Large intestine (tissue), 3 donors: ENCODE measurements around the gene GEMIN5. TPM values are rescaled to one million over a fixed set of nuclear protein-coding genes. Genes with fewer than 3 reads are reported as not detected.
"Not testable (repeated sequence)": the region's sequence is repeated elsewhere in the genome, so short reads cannot be mapped to it uniquely, and the experiment has no call there.

Source experiments
- DNase-seq, 2 donors: peaks; one replicate each; pipeline versions ENCODE4 v3.0.0 to v3.0.0-alpha.2; 2013
- H3K27ac ChIP-seq: one replicate; pipeline ENCODE4 v1.5.1; 2013; ENCODE audit warnings: low read length
- H3K27me3 ChIP-seq: 2 replicates; pipeline ENCODE4 v1.6.1; 2013; ENCODE audit warnings: low read length; ENCODE audit not compliant: control insufficient read depth, insufficient read depth
- H3K36me3 ChIP-seq: 2 replicates; pipeline ENCODE4 v1.6.1; 2013; ENCODE audit warnings: low read length; ENCODE audit not compliant: control insufficient read depth, insufficient read depth
- H3K4me1 ChIP-seq: one replicate; pipeline ENCODE4 v1.6.1; 2013; ENCODE audit warnings: low read length; ENCODE audit not compliant: control insufficient read depth, insufficient read depth
- H3K4me3 ChIP-seq: one replicate; pipeline ENCODE4 v1.5.1; 2013; ENCODE audit warnings: low read length
- H3K9me3 ChIP-seq: one replicate; pipeline ENCODE4 v1.6.1; 2013; ENCODE audit warnings: mild to moderate bottlenecking, low read depth, low read length, moderate library complexity; ENCODE audit not compliant: control insufficient read depth
- WGBS: methylation state at CpG from one replicate; pipeline ENCODE4 v1.1.5; 2013; ENCODE audit warnings: low lambda C conversion rate; ENCODE audit not compliant: insufficient coverage; 5-methylcytosine and 5-hydroxymethylcytosine counted together
- polyA plus RNA-seq: library from polyadenylated mRNA; unstranded; fragments of 120-200 nt; gene quantifications from one replicate; pipeline ENCODE4 v1.2.1, GENCODE V29; 2013

Gene GEMIN5
- polyA plus RNA-seq, 1 donor, result 12.7 TPM

- H3K36me3 ChIP-seq, result peaks cover 2% of the 10 kb centered on the region
- DNase-seq, result peak; percentile 93 to 96
- peaks cover 11% of the 10 kb centered on the region for H3K4me1 ChIP-seq
- peak within 1 kb of the TSS; percentile 80 for H3K4me3 ChIP-seq
- H3K9me3 ChIP-seq, result no peaks in the 10 kb centered on the region
- no CpG with 5 or more reads among the region's 40 CpGs for WGBS
- H3K27me3 ChIP-seq, result no peaks in the 10 kb centered on the region
- peak within 1 kb of the TSS; percentile 75 for H3K27ac ChIP-seq
Observed at GRCh38 chr5:154940772-154941620, 3.0 kb upstream of the GEMIN5 start, which contains the start of gene MRPL22. Gene MRPL22 (plus strand): TSS chr5:154941073. CDS start chr5:154941111, 38 bp downstream.

- Histone ChIP-seq H3K9me3 (no peaks in the 10 kb centered on the region), H3K27ac (peak overlapping the region; percentile 75), H3K36me3 (peaks cover 2% of the 10 kb centered on the region), H3K27me3 (no peaks in the 10 kb centered on the region), H3K4me1 (peaks cover 11% of the 10 kb centered on the region), H3K4me3 (peak overlapping the region; percentile 80)
- 72% methylated on average over 3 of the region's 9 CpGs for WGBS
- DNase-seq, result no peak
Observed at GRCh38 chr5:154940375-154940771, 2.4 kb upstream of the GEMIN5 start.

GRCh38 chr5:154939387-154939786, 1.4 kb upstream of the GEMIN5 start:
- peaks cover 11% of the 10 kb centered on the region for H3K4me1 ChIP-seq
- 74% methylated on average over 3 of the region's 5 CpGs for WGBS
- H3K36me3 ChIP-seq, H3K27ac ChIP-seq, H3K4me3 ChIP-seq, DNase-seq, H3K27me3 ChIP-seq, H3K9me3 ChIP-seq: not testable (repeated sequence)

- Histone ChIP-seq H3K27me3 (no peaks in the 10 kb centered on the region), H3K4me1 (peaks cover 11% of the 10 kb centered on the region), H3K36me3 (peaks cover 5% of the 10 kb centered on the region), H3K27ac (peak overlapping the region; percentile 61), H3K9me3 (no peaks in the 10 kb centered on the region), H3K4me3 (peak overlapping the region; percentile 83)
- DNase-seq, result no peak
- WGBS, result no CpG with 5 or more reads among the region's 11 CpGs
Observed at GRCh38 chr5:154937186-154937717, 759 bp downstream of the GEMIN5 start.

GRCh38 chr5:154934881-154935280, 3.1 kb downstream of the GEMIN5 start:
- no peak overlapping the region for H3K4me3 ChIP-seq
- H3K9me3 ChIP-seq, result no peaks in the 10 kb centered on the region
- H3K4me1 ChIP-seq, result peaks cover 11% of the 10 kb centered on the region
- DNase-seq, result no peak
- peaks cover 23% of the 10 kb centered on the region for H3K36me3 ChIP-seq
- H3K27me3 ChIP-seq, result no peaks in the 10 kb centered on the region
- H3K27ac ChIP-seq, result no peak overlapping the region

GRCh38 chr5:154933537-154933936, 4.5 kb downstream of the GEMIN5 start:
- Histone ChIP-seq H3K27ac (no peak overlapping the region), H3K4me1 (peaks cover 11% of the 10 kb centered on the region), H3K9me3 (no peaks in the 10 kb centered on the region), H3K27me3 (no peaks in the 10 kb centered on the region), H3K36me3 (peaks cover 30% of the 10 kb centered on the region), H3K4me3 (no peak overlapping the region)
- WGBS, result 88% methylated on average over 1 of the region's 3 CpGs
- no peak for DNase-seq

GRCh38 chr5:154923441-154924430, 14.3 kb downstream of the GEMIN5 start:
- no peaks in the 10 kb centered on the region for H3K4me1 ChIP-seq
- H3K36me3 ChIP-seq, result peaks cover 62% of the 10 kb centered on the region
- H3K4me3 ChIP-seq, result no peak overlapping the region
- H3K27me3 ChIP-seq, result no peaks in the 10 kb centered on the region
- no peak overlapping the region for H3K27ac ChIP-seq
- no peaks in the 10 kb centered on the region for H3K9me3 ChIP-seq
- 100% methylated on average over 2 of the region's 7 CpGs for WGBS
- no peak for DNase-seq

- no peaks in the 10 kb centered on the region for H3K27me3 ChIP-seq
- peaks cover 54% of the 10 kb centered on the region for H3K36me3 ChIP-seq
- H3K4me3 ChIP-seq, result no peak overlapping the region
- no peak for DNase-seq
- 83% methylated on average over 2 of the region's 4 CpGs for WGBS
- no peaks in the 10 kb centered on the region for H3K4me1 ChIP-seq
- H3K27ac ChIP-seq, result no peak overlapping the region
- no peaks in the 10 kb centered on the region for H3K9me3 ChIP-seq
Observed at GRCh38 chr5:154917757-154918156, 20.3 kb downstream of the GEMIN5 start.

GRCh38 chr5:154916874-154917273, 21.1 kb downstream of the GEMIN5 start:
- no peak overlapping the region for H3K4me3 ChIP-seq
- 100% methylated on average over 1 of the region's 3 CpGs for WGBS
- no peaks in the 10 kb centered on the region for H3K27me3 ChIP-seq
- H3K9me3 ChIP-seq, result no peaks in the 10 kb centered on the region
- peaks cover 62% of the 10 kb centered on the region for H3K36me3 ChIP-seq
- DNase-seq, result no peak
- H3K27ac ChIP-seq, result no peak overlapping the region
- no peaks in the 10 kb centered on the region for H3K4me1 ChIP-seq

- not testable (repeated sequence) for H3K4me1 ChIP-seq, H3K27ac ChIP-seq, DNase-seq, H3K4me3 ChIP-seq, H3K27me3 ChIP-seq, H3K9me3 ChIP-seq
- H3K36me3 ChIP-seq, result peaks cover 61% of the 10 kb centered on the region
- no CpG with 5 or more reads among the region's 7 CpGs for WGBS
Observed at GRCh38 chr5:154905601-154906000, 32.4 kb downstream of the GEMIN5 start.
